Panc1 (cell line): Measurements from ENCODE around the gene CRB3. TPM values are rescaled to one million over a fixed set of nuclear protein-coding genes. Genes with fewer than 3 reads are reported as not detected.

Experiments used
- ATAC-seq: fragments of 200-7000 bp; cut with Tn5 transposase; 2 replicates; pipeline ENCODE4 v1.9.1; 2020; ENCODE audit warnings: mild to moderate bottlenecking, moderate library complexity
- BruUV-seq: library from RNA; stranded (reverse); fragments of 400-500 nt; replicated peaks from 2 replicates; lab custom pipeline; 2021; lab: Mats Ljungman, UMichigan
- CTCF ChIA-PET: fragments of 300-600 bp; sonication (Branson Sonifier 250); formaldehyde crosslinking; loops from one replicate; lab custom pipeline; 2022; ENCODE audit warnings: antibody characterized with exemption; lab: Charles Lee
- POLR2A ChIA-PET: fragments of 300-600 bp; sonication (Branson Sonifier 250); formaldehyde crosslinking; loops from one replicate; lab custom pipeline; 2022; ENCODE audit warnings: antibody characterized with exemption; lab: Charles Lee
- DNase-seq: peaks from one replicate; pipeline ENCODE4 v3.0.0-alpha.2; 2010; ENCODE audit warnings: low read depth, low spot score
- H3K27ac ChIP-seq: 2 replicates; pipeline ENCODE4 v1.5.1; 2011; ENCODE audit warnings: mild to moderate bottlenecking, low read length, inconsistent platforms
- H3K27me3 ChIP-seq: fragments of 200-500 bp; sonication (Bioruptor generic); 2 replicates; pipeline ENCODE4 v1.6.0; 2014; ENCODE audit warnings: low read length, inconsistent platforms; ENCODE audit not compliant: control insufficient read depth, insufficient read depth
- H3K36me3 ChIP-seq: fragments of 200-500 bp; sonication (Bioruptor generic); 2 replicates; pipeline ENCODE4 v1.5.1; 2014; ENCODE audit warnings: inconsistent platforms, mild to moderate bottlenecking, low read length, moderate library complexity; ENCODE audit not compliant: control insufficient read depth, insufficient read depth
- H3K4me1 ChIP-seq: 2 replicates; pipeline ENCODE4 v1.5.1; 2011; ENCODE audit warnings: inconsistent platforms, mild to moderate bottlenecking, low read length, moderate library complexity; ENCODE audit not compliant: control insufficient read depth, insufficient read depth
- H3K4me3 ChIP-seq, 2 experiments: 2 replicates each; pipeline ENCODE4 v1.5.1; 2011 to 2012; ENCODE audit warnings: low read depth in 2 of 2, low read length in 2 of 2, mild to moderate bottlenecking in 2 of 2, inconsistent platforms in 1 of 2, moderate library complexity in 1 of 2
- H3K9me3 ChIP-seq: fragments of 200-500 bp; sonication (Bioruptor generic); 2 replicates; pipeline ENCODE4 v1.5.1; 2014; ENCODE audit warnings: low read depth, mild to moderate bottlenecking, inconsistent platforms, low read length, moderate library complexity; ENCODE audit not compliant: control insufficient read depth, insufficient read depth
- POLR2AphosphoS5 ChIP-seq: IDR thresholded peaks from 2 replicates; pipeline ENCODE4 v1.6.1; 2012; ENCODE audit warnings: mild to moderate bottlenecking, low read depth, low read length, moderate library complexity
- REST ChIP-seq, 2 experiments: IDR thresholded peaks; 2 replicates each; pipeline ENCODE4 v1.6.1; 2011 to 2012; ENCODE audit warnings: low read depth in 2 of 2, control low read depth in 1 of 2, low read length in 1 of 2, mild to moderate bottlenecking in 1 of 2, moderate library complexity in 1 of 2; ENCODE audit not compliant: insufficient read depth in 1 of 2
- SIN3A ChIP-seq: IDR thresholded peaks from 2 replicates; pipeline ENCODE4 v1.6.1; 2012; ENCODE audit warnings: low read depth, mild to moderate bottlenecking, low read length, moderate library complexity, borderline replicate concordance; ENCODE audit not compliant: insufficient read depth
- TCF7L2 ChIP-seq: IDR thresholded peaks from 2 replicates; pipeline ENCODE4 v1.6.1; 2011; ENCODE audit warnings: mild to moderate bottlenecking, low read depth, low read length, inconsistent platforms
- in situ Hi-C: cut with HindIII; loops from 2 replicates; pipeline ENCODE4 v1.10.0; 2016; ENCODE audit warnings: low sequenced_read_pairs, low pct_unique_long_range_greater_than_20kb
- intact Hi-C: fragments of 100-400 bp; cut with micrococcal nuclease; formaldehyde crosslinking; loops from one replicate; pipeline ENCODE4 v1.10.0; 2022; ENCODE audit not compliant: unreplicated experiment
- total RNA-seq: library from RNA; stranded (reverse); gene quantifications from one replicate; pipeline ENCODE4 v1.2.1, GENCODE V29; 2021; ENCODE audit not compliant: unreplicated experiment
- TF ChIP-seq, protein P1 (sequence below): fragments of 450-650 bp; IDR thresholded peaks from 2 replicates; pipeline ENCODE4 v1.5.1; 2017; ENCODE audit warnings: mild to moderate bottlenecking

CRB3 gene
- total RNA-seq, 1 experiment from 2014 or later, result 0.21 TPM

- CTCF ChIA-PET, result no interaction called here
- H3K36me3 ChIP-seq, result no peaks in the 10 kb centered on the region
- H3K4me3 ChIP-seq, result no peak overlapping the region
- DNase-seq (no peak), ATAC-seq (no peak)
- no peaks in the 10 kb centered on the region for H3K27me3 ChIP-seq
- no peak for TF ChIP-seq TCF7L2
- TF ChIP-seq SIN3A, result no peak
- TF ChIP-seq REST (IDR thresholded peaks at IDR 0.05; ENCODE audit: insufficient read depth in 1 of 2, low read depth in 2 of 2, low read length in 1 of 2), result no peak
- TF ChIP-seq, protein P1, sequence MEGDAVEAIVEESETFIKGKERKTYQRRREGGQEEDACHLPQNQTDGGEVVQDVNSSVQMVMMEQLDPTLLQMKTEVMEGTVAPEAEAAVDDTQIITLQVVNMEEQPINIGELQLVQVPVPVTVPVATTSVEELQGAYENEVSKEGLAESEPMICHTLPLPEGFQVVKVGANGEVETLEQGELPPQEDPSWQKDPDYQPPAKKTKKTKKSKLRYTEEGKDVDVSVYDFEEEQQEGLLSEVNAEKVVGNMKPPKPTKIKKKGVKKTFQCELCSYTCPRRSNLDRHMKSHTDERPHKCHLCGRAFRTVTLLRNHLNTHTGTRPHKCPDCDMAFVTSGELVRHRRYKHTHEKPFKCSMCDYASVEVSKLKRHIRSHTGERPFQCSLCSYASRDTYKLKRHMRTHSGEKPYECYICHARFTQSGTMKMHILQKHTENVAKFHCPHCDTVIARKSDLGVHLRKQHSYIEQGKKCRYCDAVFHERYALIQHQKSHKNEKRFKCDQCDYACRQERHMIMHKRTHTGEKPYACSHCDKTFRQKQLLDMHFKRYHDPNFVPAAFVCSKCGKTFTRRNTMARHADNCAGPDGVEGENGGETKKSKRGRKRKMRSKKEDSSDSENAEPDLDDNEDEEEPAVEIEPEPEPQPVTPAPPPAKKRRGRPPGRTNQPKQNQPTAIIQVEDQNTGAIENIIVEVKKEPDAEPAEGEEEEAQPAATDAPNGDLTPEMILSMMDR, result no peak
- no peak for TF ChIP-seq POLR2AphosphoS5
- H3K27ac ChIP-seq, result no peak overlapping the region
- no TSS peak for BruUV-seq
- in situ Hi-C loops (no loop called here), intact Hi-C loops (no loop called here)
- POLR2A ChIA-PET, result no interaction called here
- H3K9me3 ChIP-seq, result no peaks in the 10 kb centered on the region
- no peaks in the 10 kb centered on the region for H3K4me1 ChIP-seq
Observed at GRCh38 chr19:6450166-6450565, 13.9 kb upstream of the CRB3 start.

- Histone ChIP-seq H3K27me3 (no peaks in the 10 kb centered on the region), H3K4me3 (no peak overlapping the region), H3K9me3 (no peaks in the 10 kb centered on the region), H3K36me3 (no peaks in the 10 kb centered on the region), H3K27ac (no peak overlapping the region), H3K4me1 (no peaks in the 10 kb centered on the region)
- BruUV-seq, result no TSS peak
- intact Hi-C loops, result no loop called here
- in situ Hi-C loops, result no loop called here
- DNase-seq, result no peak
- ChIA-PET POLR2A (interaction anchor here (0.6 kb wide), 1 partner anchor 34 kb away, joined by 3 read pairs; no protein-coding TSS in a partner anchor), CTCF (no interaction called here)
- TF ChIP-seq, protein P1, result no peak
- TF ChIP-seq TCF7L2 (no peak), REST (IDR thresholded peaks at IDR 0.05; ENCODE audit: insufficient read depth in 1 of 2, low read depth in 2 of 2, low read length in 1 of 2) (no peak), SIN3A (no peak), POLR2AphosphoS5 (no peak)
- no peak for ATAC-seq
Observed at GRCh38 chr19:6451583-6452222, 12.4 kb upstream of the CRB3 start.
